IPS-11a (cell line): Measurements from ENCODE around the gene MIA3.
"Not testable (repeated sequence)": the region's sequence is repeated elsewhere in the genome, so short reads cannot be mapped to it uniquely, and the experiment has no call there.

ENCODE experiments used
- H3K4me3 ChIP-seq: one replicate; pipeline ENCODE4 v1.5.1; 2013; ENCODE audit warnings: low read depth, low read length, control low read depth

Gene MIA3

GRCh38 chr1:222656391-222657155 lies 38.7 kb downstream of the MIA3 start:
- H3K4me3 ChIP-seq: no peak overlapping the region

- H3K4me3 ChIP-seq: no peak overlapping the region
Observed at GRCh38 chr1:222657899-222658298, 40.0 kb downstream of the MIA3 start.

- H3K4me3 ChIP-seq: no peak overlapping the region
Observed at GRCh38 chr1:222663431-222663934, 45.6 kb downstream of the MIA3 start.

GRCh38 chr1:222665964-222666363 lies 48.1 kb downstream of the MIA3 start:
- H3K4me3 ChIP-seq: no peak overlapping the region

- H3K4me3 ChIP-seq: not testable (repeated sequence)
Observed at GRCh38 chr1:222668184-222668583, 50.3 kb downstream of the MIA3 start.

GRCh38 chr1:222669107-222669506 lies 51.2 kb downstream of the MIA3 start:
- H3K4me3 ChIP-seq: not testable (repeated sequence)

- no peak overlapping the region for H3K4me3 ChIP-seq
Observed at GRCh38 chr1:222670110-222670509, 52.2 kb downstream of the MIA3 start.

- H3K4me3 ChIP-seq: no peak overlapping the region
Observed at GRCh38 chr1:222680080-222680479, 62.2 kb downstream of the MIA3 start.

- H3K4me3 ChIP-seq: no peak overlapping the region
Observed at GRCh38 chr1:222691016-222691415, 73.1 kb downstream of the MIA3 start.

GRCh38 chr1:222694927-222695326 lies 77.0 kb downstream of the MIA3 start:
- no peak overlapping the region for H3K4me3 ChIP-seq

GRCh38 chr1:222696741-222697140 lies 78.8 kb downstream of the MIA3 start:
- no peak overlapping the region for H3K4me3 ChIP-seq

GRCh38 chr1:222697203-222697602 lies 79.3 kb downstream of the MIA3 start:
- no peak overlapping the region for H3K4me3 ChIP-seq

GRCh38 chr1:222697826-222698225 lies 79.9 kb downstream of the MIA3 start:
- H3K4me3 ChIP-seq: no peak overlapping the region

GRCh38 chr1:222702210-222702609 lies 84.3 kb downstream of the MIA3 start:
- no peak overlapping the region for H3K4me3 ChIP-seq

- no peak overlapping the region for H3K4me3 ChIP-seq
Observed at GRCh38 chr1:222704260-222704659, 86.4 kb downstream of the MIA3 start.

- H3K4me3 ChIP-seq: no peak overlapping the region
Observed at GRCh38 chr1:222706815-222707214, 88.9 kb downstream of the MIA3 start.

- no peak overlapping the region for H3K4me3 ChIP-seq
Observed at GRCh38 chr1:222709700-222710153, 91.8 kb downstream of the MIA3 start.

- H3K4me3 ChIP-seq: peak overlapping the region; percentile 74
Observed at GRCh38 chr1:222711319-222712252, 93.7 kb downstream of the MIA3 start.

GRCh38 chr1:222712253-222713090 lies 94.6 kb downstream of the MIA3 start, which contains the start of the genes AIDA and BROX:
TSS of gene AIDA (minus strand) at chr1:222712491. CDS start at chr1:222712317, 174 bp downstream.
TSS of gene BROX (plus strand) at chr1:222712564. CDS start at chr1:222715700, 3,136 bp downstream.
- peak within 1 kb of the TSS; percentile 93 for H3K4me3 ChIP-seq
